OCI-LY1 (cell line): ENCODE measurements around the gene CEP83.

Experiments
- H2AFZ ChIP-seq: fragments of 200-600 bp; sonication (generic), shearing (Covaris generic); 2 replicates; pipeline ENCODE4 v1.6.0; 2014; ENCODE audit warnings: antibody characterized with exemption, mild to moderate bottlenecking, low read length
- H3F3A ChIP-seq: fragments of 200-600 bp; sonication (generic), shearing (Covaris generic); 2 replicates; pipeline ENCODE4 v1.6.0; 2014; ENCODE audit warnings: mild to moderate bottlenecking, antibody characterized with exemption, low read length, moderate library complexity; ENCODE audit not compliant: insufficient read depth
- H3K27ac ChIP-seq: fragments of 200-600 bp; sonication (generic); 2 replicates; pipeline ENCODE4 v1.5.1; 2014; ENCODE audit warnings: low read length, mixed run types, mild to moderate bottlenecking, low read depth; ENCODE audit not compliant: poor library complexity, severe bottlenecking
- H3K27me3 ChIP-seq: fragments of 200-600 bp; sonication (generic); 2 replicates; pipeline ENCODE4 v1.6.0; 2014; ENCODE audit warnings: antibody characterized with exemption, mild to moderate bottlenecking, low read length, moderate library complexity; ENCODE audit not compliant: insufficient read depth
- H3K36me3 ChIP-seq: fragments of 200-600 bp; sonication (generic); 2 replicates; pipeline ENCODE4 v1.6.1; 2014; ENCODE audit warnings: mild to moderate bottlenecking, antibody characterized with exemption, low read length, moderate library complexity, mixed read lengths; ENCODE audit not compliant: insufficient read depth
- H3K4me1 ChIP-seq: fragments of 200-600 bp; sonication (generic); 2 replicates; pipeline ENCODE4 v1.5.1; 2014; ENCODE audit warnings: mild to moderate bottlenecking, low read length, moderate library complexity; ENCODE audit not compliant: insufficient read depth, severe bottlenecking
- H3K4me2 ChIP-seq: fragments of 200-600 bp; sonication (generic), shearing (Covaris generic); 2 replicates; pipeline ENCODE4 v1.6.1; 2014; ENCODE audit warnings: low read length
- H3K4me3 ChIP-seq: fragments of 200-600 bp; sonication (generic); 2 replicates; pipeline ENCODE4 v1.5.1; 2014; ENCODE audit warnings: low read length, low read depth, mild to moderate bottlenecking, mixed read lengths; ENCODE audit not compliant: poor library complexity, severe bottlenecking
- H3K79me2 ChIP-seq: fragments of 200-600 bp; shearing (Covaris generic); 2 replicates; pipeline ENCODE4 v1.6.1; 2016; ENCODE audit warnings: mixed run types, low read length, mixed read lengths; ENCODE audit not compliant: insufficient read depth
- H3K9ac ChIP-seq: fragments of 200-600 bp; sonication (generic), shearing (Covaris generic); 2 replicates; pipeline ENCODE4 v1.6.1; 2014; ENCODE audit warnings: mild to moderate bottlenecking, low read length, mixed read lengths
- H3K9me2 ChIP-seq: fragments of 200-600 bp; sonication (generic), shearing (Covaris generic); 2 replicates; pipeline ENCODE4 v1.6.1; 2014; ENCODE audit warnings: low read depth, mild to moderate bottlenecking, low read length, mixed read lengths
- H3K9me3 ChIP-seq: fragments of 200-600 bp; shearing (Covaris generic); 2 replicates; pipeline ENCODE4 v1.6.1; 2014; ENCODE audit warnings: low read length, mixed read lengths
- H4K20me1 ChIP-seq: fragments of 200-600 bp; sonication (generic), shearing (Covaris generic); 2 replicates; pipeline ENCODE4 v1.6.0; 2016; ENCODE audit warnings: mild to moderate bottlenecking, low read length; ENCODE audit not compliant: insufficient read depth
- EZH2 ChIP-seq: fragments of 200-600 bp; sonication (generic), shearing (Covaris generic); IDR thresholded peaks from 2 replicates; pipeline ENCODE4 v1.8.0; 2017; ENCODE audit warnings: borderline replicate concordance, mixed run types, mild to moderate bottlenecking, antibody characterized with exemption, low read length, moderate library complexity, mixed read lengths
- TF ChIP-seq, protein P1 (sequence below): fragments of 200-600 bp; sonication (generic), shearing (Covaris generic); IDR thresholded peaks from 2 replicates; pipeline ENCODE4 v1.5.1; 2017; ENCODE audit warnings: mild to moderate bottlenecking, antibody characterized with exemption, low read length, moderate library complexity, mixed read lengths

The CEP83 gene

DNA sequence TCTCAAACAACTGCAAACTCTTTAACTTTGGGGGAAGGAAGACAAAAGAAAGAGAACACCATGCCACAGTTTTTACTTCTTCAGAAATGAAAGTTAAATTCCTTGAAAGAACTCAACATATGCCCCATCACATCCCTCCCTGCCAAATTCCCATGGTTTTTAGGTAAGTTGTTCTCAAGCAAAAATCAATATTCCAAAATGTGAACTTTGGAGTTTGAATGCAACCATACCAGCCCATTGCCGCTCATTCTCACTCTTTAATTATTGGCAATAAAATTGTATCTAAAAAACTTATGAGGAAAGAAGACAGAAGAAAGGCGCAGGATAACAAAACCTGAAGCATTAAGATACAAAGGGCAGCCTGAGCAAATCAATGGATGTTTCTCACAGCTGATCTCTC is 31.8 kb upstream of the CEP83 start:
- Histone ChIP-seq H3K4me1 (no peaks in the 10 kb centered on the region), H2AFZ (no peak overlapping the region), H3K36me3 (no peaks in the 10 kb centered on the region), H3K9me2 (no peaks in the 10 kb centered on the region), H3K79me2 (no peaks in the 10 kb centered on the region), H4K20me1 (no peaks in the 10 kb centered on the region), H3K27me3 (no peaks in the 10 kb centered on the region), H3F3A (no peaks in the 10 kb centered on the region), H3K4me3 (no peak overlapping the region), H3K4me2 (no peak overlapping the region), H3K27ac (no peak overlapping the region), H3K9ac (no peak overlapping the region), H3K9me3 (no peaks in the 10 kb centered on the region)
- TF ChIP-seq EZH2 = no peak
- TF ChIP-seq, protein P1, sequence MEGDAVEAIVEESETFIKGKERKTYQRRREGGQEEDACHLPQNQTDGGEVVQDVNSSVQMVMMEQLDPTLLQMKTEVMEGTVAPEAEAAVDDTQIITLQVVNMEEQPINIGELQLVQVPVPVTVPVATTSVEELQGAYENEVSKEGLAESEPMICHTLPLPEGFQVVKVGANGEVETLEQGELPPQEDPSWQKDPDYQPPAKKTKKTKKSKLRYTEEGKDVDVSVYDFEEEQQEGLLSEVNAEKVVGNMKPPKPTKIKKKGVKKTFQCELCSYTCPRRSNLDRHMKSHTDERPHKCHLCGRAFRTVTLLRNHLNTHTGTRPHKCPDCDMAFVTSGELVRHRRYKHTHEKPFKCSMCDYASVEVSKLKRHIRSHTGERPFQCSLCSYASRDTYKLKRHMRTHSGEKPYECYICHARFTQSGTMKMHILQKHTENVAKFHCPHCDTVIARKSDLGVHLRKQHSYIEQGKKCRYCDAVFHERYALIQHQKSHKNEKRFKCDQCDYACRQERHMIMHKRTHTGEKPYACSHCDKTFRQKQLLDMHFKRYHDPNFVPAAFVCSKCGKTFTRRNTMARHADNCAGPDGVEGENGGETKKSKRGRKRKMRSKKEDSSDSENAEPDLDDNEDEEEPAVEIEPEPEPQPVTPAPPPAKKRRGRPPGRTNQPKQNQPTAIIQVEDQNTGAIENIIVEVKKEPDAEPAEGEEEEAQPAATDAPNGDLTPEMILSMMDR = no peak

DNA sequence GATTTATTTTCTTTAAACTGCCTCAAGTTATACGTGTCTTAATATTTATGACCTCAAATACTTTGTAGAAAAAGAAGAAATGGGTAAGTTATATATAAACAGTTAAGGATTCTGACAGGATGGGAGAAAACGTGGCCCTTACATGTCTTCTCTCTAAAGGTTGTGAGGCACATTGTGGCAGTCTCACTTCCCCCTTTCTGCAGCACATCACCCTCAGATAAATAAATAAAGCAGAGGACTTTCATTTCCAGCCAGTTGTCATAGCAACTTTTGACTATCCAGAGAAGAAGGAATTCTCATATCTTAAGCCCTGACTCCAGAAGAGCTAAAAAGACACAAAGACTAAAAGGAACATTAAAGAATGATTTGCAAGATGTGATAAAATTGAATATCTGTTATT is 28.8 kb upstream of the CEP83 start:
- Histone ChIP-seq H4K20me1 (no peaks in the 10 kb centered on the region), H3K79me2 (no peaks in the 10 kb centered on the region), H3K4me2 (no peak overlapping the region), H3K9me2 (no peaks in the 10 kb centered on the region), H3K9ac (no peak overlapping the region), H3K4me3 (no peak overlapping the region), H3K36me3 (no peaks in the 10 kb centered on the region), H3K27ac (no peak overlapping the region), H3F3A (no peaks in the 10 kb centered on the region), H3K4me1 (no peaks in the 10 kb centered on the region), H2AFZ (no peak overlapping the region), H3K27me3 (no peaks in the 10 kb centered on the region), H3K9me3 (no peaks in the 10 kb centered on the region)
- TF ChIP-seq EZH2 = no peak
- TF ChIP-seq, protein P1 = no peak

DNA sequence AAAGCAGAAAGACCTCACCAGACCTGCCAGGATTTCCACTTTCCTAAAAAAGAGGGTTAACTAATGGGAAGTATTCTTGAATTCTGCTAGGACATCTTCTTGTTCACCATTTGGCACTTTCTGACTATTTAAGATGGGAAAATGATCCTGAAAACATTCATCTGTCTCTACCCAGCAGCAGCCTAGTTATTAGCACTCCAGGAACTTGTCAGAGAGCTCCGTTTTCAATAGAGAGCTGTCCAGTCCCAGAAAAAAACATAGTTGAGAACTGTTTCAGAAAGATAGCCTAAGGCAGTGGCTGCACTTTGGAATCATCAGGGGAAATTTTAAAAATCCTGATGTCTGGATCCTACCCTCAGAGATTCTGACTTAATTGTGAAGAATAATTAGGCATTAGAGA is 22.1 kb upstream of the CEP83 start:
- Histone ChIP-seq H3K9ac (no peak overlapping the region), H3K4me1 (no peaks in the 10 kb centered on the region), H3K27me3 (no peaks in the 10 kb centered on the region), H4K20me1 (no peaks in the 10 kb centered on the region), H3F3A (no peaks in the 10 kb centered on the region), H3K4me2 (no peak overlapping the region), H3K79me2 (no peaks in the 10 kb centered on the region), H3K9me2 (no peaks in the 10 kb centered on the region), H3K36me3 (no peaks in the 10 kb centered on the region), H3K27ac (no peak overlapping the region), H3K4me3 (no peak overlapping the region), H3K9me3 (no peaks in the 10 kb centered on the region), H2AFZ (no peak overlapping the region)
- TF ChIP-seq, protein P1 = no peak
- no peak for TF ChIP-seq EZH2
